IPS-20b (cell line): ENCODE results near the gene ADORA2B.
"Not testable (repeated sequence)": the region's sequence is repeated elsewhere in the genome, so short reads cannot be mapped to it uniquely, and the experiment has no call there.

Experiments
- H3K27ac ChIP-seq: one replicate; pipeline ENCODE4 v1.5.1; 2013; ENCODE audit warnings: low read length
- H3K27me3 ChIP-seq: 2 replicates; pipeline ENCODE4 v1.6.1; 2013; ENCODE audit warnings: mild to moderate bottlenecking, low read length, inconsistent platforms; ENCODE audit not compliant: insufficient read depth
- H3K36me3 ChIP-seq: 2 replicates; pipeline ENCODE4 v1.6.1; 2013; ENCODE audit warnings: low read depth, mild to moderate bottlenecking, inconsistent platforms, low read length, moderate library complexity; ENCODE audit not compliant: insufficient read depth
- H3K4me1 ChIP-seq: 2 replicates; pipeline ENCODE4 v1.6.1; 2013; ENCODE audit warnings: mild to moderate bottlenecking, control low read depth, inconsistent platforms, low read length, moderate library complexity; ENCODE audit not compliant: insufficient read depth
- H3K4me3 ChIP-seq: 2 replicates; pipeline ENCODE4 v1.5.1; 2013; ENCODE audit warnings: mild to moderate bottlenecking, low read length, inconsistent platforms
- H3K9ac ChIP-seq: 2 replicates; pipeline ENCODE4 v1.6.1; 2013; ENCODE audit warnings: low read depth, mild to moderate bottlenecking, inconsistent platforms, low read length, moderate library complexity
- H3K9me3 ChIP-seq: 2 replicates; pipeline ENCODE4 v1.6.1; 2013; ENCODE audit warnings: mild to moderate bottlenecking, low read depth, low read length, inconsistent platforms; ENCODE audit not compliant: insufficient read depth

ADORA2B gene

GRCh38 chr17:15926039-15926740 lies 18.7 kb upstream of the ADORA2B start:
- Histone ChIP-seq H3K27me3 (no peaks in the 10 kb centered on the region), H3K9me3 (no peaks in the 10 kb centered on the region), H3K4me3 (no peak overlapping the region), H3K36me3 (no peaks in the 10 kb centered on the region), H3K27ac (no peak overlapping the region), H3K4me1 (0 out of 2 replicates have a peak, but pooled peaks cover 2% of the 10 kb centered on the region), H3K9ac (no peak overlapping the region)

DNA sequence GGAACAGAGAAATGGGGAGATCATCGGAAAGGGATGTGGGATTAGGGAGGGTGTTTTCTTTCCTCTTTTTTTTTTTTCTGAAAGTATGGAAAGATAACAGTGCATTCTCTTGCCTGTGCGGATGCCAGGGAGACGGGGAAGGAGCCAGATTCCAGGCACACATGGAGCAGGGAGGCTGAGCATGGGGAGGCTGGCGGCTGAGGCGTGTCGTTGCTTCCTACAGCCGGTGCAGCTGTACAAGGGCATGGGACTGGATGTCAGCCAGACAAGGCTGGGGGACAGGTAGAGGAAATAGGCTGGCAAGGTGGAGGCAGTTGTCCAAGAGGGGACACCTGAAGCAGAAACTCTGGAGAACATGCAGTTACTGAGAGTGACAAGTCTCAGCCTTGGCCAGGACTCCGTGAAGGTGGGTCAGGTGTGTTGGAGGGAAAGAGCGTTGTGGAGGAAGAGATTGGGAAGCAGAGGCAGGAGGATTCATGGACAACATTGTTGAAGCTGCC lies 16.6 kb upstream of the ADORA2B start:
- Histone ChIP-seq H3K4me3 (no peak overlapping the region), H3K36me3 (no peaks in the 10 kb centered on the region), H3K27ac (no peak overlapping the region), H3K27me3 (no peaks in the 10 kb centered on the region), H3K9ac (no peak overlapping the region), H3K4me1 (0 out of 2 replicates have a peak, but pooled peaks cover 2% of the 10 kb centered on the region), H3K9me3 (no peaks in the 10 kb centered on the region)

- H3K9me3 ChIP-seq, result no peaks in the 10 kb centered on the region
- no peak overlapping the region for H3K4me3 ChIP-seq
- H3K36me3 ChIP-seq, result no peaks in the 10 kb centered on the region
- no peak overlapping the region for H3K9ac ChIP-seq
- H3K27ac ChIP-seq, result no peak overlapping the region
- no peaks in the 10 kb centered on the region for H3K27me3 ChIP-seq
- 0 out of 2 replicates have a peak, but pooled peaks cover 2% of the 10 kb centered on the region for H3K4me1 ChIP-seq
Measured at GRCh38 chr17:15929941-15930340, 15.0 kb upstream of the ADORA2B start.

DNA sequence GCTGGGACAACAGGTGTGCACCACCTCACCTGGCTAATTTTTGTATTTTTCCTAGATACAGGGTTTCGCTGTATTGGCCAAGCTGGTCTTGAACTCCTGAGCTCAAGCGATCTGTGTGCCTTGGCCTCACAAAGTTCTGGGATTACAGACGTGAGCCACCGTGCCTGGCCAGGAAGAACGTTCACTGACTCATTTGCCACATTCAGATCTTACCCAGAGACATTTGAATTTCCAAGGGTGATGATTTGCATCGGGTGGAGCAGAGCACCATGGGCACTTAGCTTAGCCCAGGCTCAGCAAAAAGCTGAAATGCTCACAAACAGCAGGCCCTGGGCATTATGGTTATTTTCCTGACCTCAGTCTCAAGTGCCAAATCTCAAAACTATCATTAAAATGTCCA lies 14.5 kb upstream of the ADORA2B start:
- Histone ChIP-seq H3K4me1 (0 out of 2 replicates have a peak, but pooled peaks cover 2% of the 10 kb centered on the region), H3K27me3 (no peaks in the 10 kb centered on the region), H3K4me3 (no peak overlapping the region), H3K36me3 (no peaks in the 10 kb centered on the region), H3K9ac (no peak overlapping the region; the same call in 1 of the 2 replicates), H3K9me3 (no peaks in the 10 kb centered on the region), H3K27ac (no peak overlapping the region)

DNA sequence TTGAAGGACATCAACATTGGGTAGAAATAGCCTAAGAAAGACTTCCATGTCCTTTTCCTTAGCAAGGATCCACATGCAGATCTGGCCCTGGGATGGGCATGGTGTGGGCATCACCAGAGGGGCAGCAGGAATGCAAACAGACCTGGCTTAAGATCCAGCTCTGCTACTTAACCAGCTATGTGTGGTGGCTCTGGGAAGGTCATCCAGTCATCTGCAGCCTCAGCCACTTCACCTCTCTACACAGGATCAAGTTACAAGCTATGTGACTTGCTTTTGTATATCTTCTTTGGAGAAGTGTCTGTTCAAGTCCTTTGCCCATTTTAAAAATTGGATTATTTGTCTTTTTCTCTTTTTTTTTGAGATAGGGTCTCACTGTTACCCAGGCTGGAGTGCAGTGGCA lies 13.5 kb upstream of the ADORA2B start:
- Histone ChIP-seq H3K4me3 (no peak overlapping the region), H3K4me1 (0 out of 2 replicates have a peak, but pooled peaks cover 2% of the 10 kb centered on the region), H3K27me3 (no peaks in the 10 kb centered on the region), H3K9ac (no peak overlapping the region), H3K9me3 (no peaks in the 10 kb centered on the region), H3K36me3 (no peaks in the 10 kb centered on the region), H3K27ac (no peak overlapping the region)

DNA sequence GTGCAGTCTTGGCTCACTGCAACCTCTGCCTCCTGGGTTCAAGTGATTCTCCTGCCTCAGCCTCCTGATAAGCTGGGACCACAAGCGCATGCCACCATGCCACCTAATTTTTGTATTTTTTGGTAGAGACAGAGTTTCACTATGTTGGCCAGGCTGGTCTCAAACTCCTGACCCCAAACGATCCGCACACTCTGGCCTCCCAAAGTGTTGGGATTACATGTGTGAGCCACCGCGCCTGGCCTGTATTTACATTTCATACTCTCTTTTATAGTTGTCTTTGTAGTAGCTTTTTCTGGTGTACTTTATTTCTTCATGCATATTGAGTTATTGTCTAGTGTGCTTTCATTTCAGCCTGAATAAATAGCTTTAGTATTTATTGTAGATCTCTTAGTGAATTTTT lies 10.1 kb upstream of the ADORA2B start:
- Histone ChIP-seq H3K4me1 (0 out of 2 replicates have a peak, but pooled peaks cover 2% of the 10 kb centered on the region), H3K4me3 (no peak overlapping the region), H3K9ac (no peak overlapping the region), H3K36me3 (no peaks in the 10 kb centered on the region), H3K27me3 (no peaks in the 10 kb centered on the region), H3K27ac (no peak overlapping the region), H3K9me3 (no peaks in the 10 kb centered on the region)

DNA sequence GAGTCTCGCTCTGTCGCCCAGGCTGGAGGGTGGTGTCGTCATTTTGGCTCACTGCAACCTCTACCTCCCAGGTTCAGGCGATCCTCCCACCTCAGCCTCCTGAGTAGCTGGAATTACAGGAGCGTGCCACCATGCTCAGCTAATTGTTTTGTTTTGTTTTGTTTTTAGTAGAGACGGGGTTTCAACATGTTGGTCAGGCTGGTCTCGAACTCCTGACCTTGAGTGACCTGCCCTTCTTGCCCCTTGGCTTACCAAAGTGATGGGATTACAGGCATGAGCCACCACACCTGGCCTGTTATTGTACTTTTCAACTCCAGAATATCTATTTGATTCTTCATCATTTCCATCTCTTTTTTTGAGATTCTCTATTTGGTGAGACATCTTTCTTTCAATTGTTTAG lies 9.0 kb upstream of the ADORA2B start:
- Histone ChIP-seq H3K27me3 (no peaks in the 10 kb centered on the region), H3K36me3 (no peaks in the 10 kb centered on the region), H3K9me3 (no peaks in the 10 kb centered on the region), H3K27ac (no peak overlapping the region), H3K4me3 (no peak overlapping the region), H3K4me1 (no peaks in the 10 kb centered on the region), H3K9ac (no peak overlapping the region)

GRCh38 chr17:15936481-15936880 lies 8.4 kb upstream of the ADORA2B start:
- not testable (repeated sequence) for H3K27ac ChIP-seq, H3K27me3 ChIP-seq, H3K9ac ChIP-seq, H3K36me3 ChIP-seq, H3K4me3 ChIP-seq, H3K9me3 ChIP-seq, H3K4me1 ChIP-seq

DNA sequence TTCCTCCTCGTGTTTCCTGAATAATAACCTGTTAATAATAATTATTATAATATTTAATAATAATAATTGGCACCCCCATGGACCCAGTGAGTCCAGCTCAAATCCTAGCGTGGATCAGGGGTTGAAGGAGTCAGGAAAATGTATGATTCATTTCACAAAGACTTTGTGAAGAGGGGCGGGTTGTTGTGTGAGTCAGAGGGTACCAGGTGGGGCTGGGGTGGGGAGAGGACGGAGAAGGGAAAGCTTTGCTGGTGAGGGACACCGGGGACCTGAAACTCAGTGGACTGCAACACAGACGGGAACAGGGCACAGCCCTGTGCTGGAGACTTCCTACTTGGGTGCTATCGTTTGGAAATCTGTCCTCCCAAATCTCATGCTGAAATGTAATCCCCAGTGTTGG lies 3.1 kb upstream of the ADORA2B start:
- Histone ChIP-seq H3K27me3 (peaks cover 49% of the 10 kb centered on the region), H3K9ac (no peak overlapping the region), H3K27ac (no peak overlapping the region), H3K4me3 (no peak overlapping the region), H3K4me1 (peaks cover 5% of the 10 kb centered on the region; the same call in 1 of the 2 replicates), H3K36me3 (no peaks in the 10 kb centered on the region), H3K9me3 (no peaks in the 10 kb centered on the region)

DNA sequence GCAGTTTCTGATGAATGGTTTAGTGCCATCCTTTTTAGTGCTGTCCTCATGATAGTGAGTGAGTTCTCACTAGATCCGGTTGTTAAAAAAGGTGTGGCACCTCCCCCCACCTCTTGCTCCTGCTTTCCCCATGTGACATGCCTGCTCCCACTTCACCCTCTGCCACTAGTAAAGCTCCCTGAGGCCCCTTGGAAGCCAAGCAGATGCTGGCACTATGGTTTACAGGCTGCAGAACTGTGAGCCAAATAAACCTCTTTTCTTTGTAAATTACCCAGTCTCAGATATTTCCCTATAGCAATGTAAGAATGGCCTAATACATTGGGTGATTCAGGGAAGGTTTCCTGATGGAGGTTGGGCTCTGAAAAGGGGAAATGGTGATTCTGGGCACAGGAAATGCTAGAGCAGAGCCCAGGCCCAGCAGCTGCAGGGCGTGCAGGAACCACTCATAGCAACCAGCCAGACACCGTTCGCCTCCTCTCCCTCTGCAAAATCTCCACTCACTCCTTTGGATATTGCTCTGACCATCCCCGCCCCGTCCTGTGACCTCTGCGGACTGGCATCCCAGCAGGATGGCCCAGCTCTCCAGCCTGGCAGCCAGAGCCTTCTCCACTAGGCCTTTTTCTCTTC lies 2.6 kb upstream of the ADORA2B start:
- no peaks in the 10 kb centered on the region for H3K9me3 ChIP-seq
- no peak overlapping the region for H3K4me3 ChIP-seq
- H3K9ac ChIP-seq, result no peak overlapping the region
- H3K27ac ChIP-seq, result no peak overlapping the region
- H3K27me3 ChIP-seq, result peaks cover 55% of the 10 kb centered on the region
- H3K4me1 ChIP-seq, result peaks cover 5% of the 10 kb centered on the region; the same call in 1 of the 2 replicates
- H3K36me3 ChIP-seq, result no peaks in the 10 kb centered on the region

DNA sequence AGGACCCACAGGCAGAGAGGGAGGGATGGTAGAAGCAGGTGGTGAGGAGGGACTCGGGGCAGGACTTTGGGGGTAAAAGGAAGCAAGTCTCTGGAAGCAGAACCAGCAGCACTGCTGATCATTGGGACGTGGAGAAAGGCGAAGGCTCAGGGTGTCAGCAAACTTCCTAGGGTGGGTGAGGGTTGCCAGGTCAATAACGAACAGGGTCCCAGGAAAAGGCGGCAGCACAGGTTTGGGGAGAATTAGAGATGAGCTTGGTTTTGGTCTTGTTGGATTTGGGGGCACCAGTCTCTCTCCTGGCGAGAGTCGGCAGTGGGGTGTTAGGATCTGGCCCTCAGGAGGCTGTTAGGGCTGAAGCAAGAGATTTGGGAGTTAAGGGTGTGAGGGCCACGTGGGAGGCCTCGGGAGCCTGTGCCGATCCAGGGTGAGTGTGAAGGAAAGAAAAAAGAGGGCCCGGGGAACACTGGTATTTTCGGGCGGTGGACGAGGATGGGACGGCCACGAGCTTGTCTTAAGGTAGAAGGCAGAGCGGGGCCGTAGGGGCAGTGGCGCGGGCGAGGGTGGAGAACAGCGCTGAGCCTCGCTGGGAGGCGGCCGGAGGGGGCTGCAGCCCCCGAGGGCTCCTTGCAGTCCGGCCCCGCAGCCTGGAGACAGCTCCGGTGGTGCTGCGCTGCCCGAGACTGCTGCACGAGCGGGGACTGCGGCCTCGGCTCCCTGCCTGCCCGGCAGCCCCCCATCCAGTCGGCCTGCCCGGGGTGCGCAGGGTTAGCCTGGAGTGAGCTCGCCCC lies 765 bp upstream of the ADORA2B start:
- peak overlapping the region; percentile 80; the same call in 1 of the 2 replicates for H3K4me3 ChIP-seq
- H3K9me3 ChIP-seq, result no peaks in the 10 kb centered on the region
- no peaks in the 10 kb centered on the region for H3K36me3 ChIP-seq
- H3K27ac ChIP-seq, result no peak overlapping the region
- H3K4me1 ChIP-seq, result peaks cover 5% of the 10 kb centered on the region; the same call in 1 of the 2 replicates
- peak overlapping the region; percentile 37; the same call in 1 of the 2 replicates for H3K9ac ChIP-seq
- peaks cover 61% of the 10 kb centered on the region for H3K27me3 ChIP-seq
